HepG2 (cell line): ENCODE measurements around the gene RSAD1. TPM values are rescaled to one million over a fixed set of nuclear protein-coding genes. Genes with fewer than 3 reads are reported as not detected.

Experiments
- ELF4 ChIP-seq: sonication (generic); formaldehyde crosslinking; IDR thresholded peaks from 2 replicates; pipeline ENCODE4 v1.5.0; 2020; ENCODE audit warnings: missing genetic modification reagents, mild to moderate bottlenecking, moderate library complexity, borderline replicate concordance
- HHEX ChIP-seq: IDR thresholded peaks from 2 replicates; pipeline ENCODE4 v1.6.1; 2016; ENCODE audit warnings: control low read depth
- HOXA5 ChIP-seq: sonication (generic); formaldehyde crosslinking; IDR thresholded peaks from 2 replicates; pipeline ENCODE4 v1.4.0; 2020; ENCODE audit warnings: missing genetic modification reagents
- NFIB ChIP-seq: sonication (generic); formaldehyde crosslinking; IDR thresholded peaks from 2 replicates; pipeline ENCODE4 v1.9.0; 2021; ENCODE audit warnings: missing genetic modification reagents, mild to moderate bottlenecking, borderline replicate concordance
- SMAD9 ChIP-seq: sonication (generic); formaldehyde crosslinking; IDR thresholded peaks from 2 replicates; pipeline ENCODE4 v1.5.1; 2020; ENCODE audit warnings: mild to moderate bottlenecking, missing genetic modification reagents
- ZNF335 ChIP-seq: sonication (generic); formaldehyde crosslinking; IDR thresholded peaks from 2 replicates; pipeline ENCODE4 v1.4.0; 2020; ENCODE audit warnings: missing genetic modification reagents
- ZNF550 ChIP-seq: sonication (generic); formaldehyde crosslinking; IDR thresholded peaks from 2 replicates; pipeline ENCODE4 v1.4.0; 2020; ENCODE audit warnings: mild to moderate bottlenecking, missing genetic modification reagents, borderline replicate concordance
- ZNF629 ChIP-seq: sonication (generic); formaldehyde crosslinking; conservative IDR thresholded peaks from 2 replicates; pipeline ENCODE4 v1.5.0; 2020; ENCODE audit warnings: missing genetic modification reagents
- ZSCAN25 ChIP-seq: sonication (generic); formaldehyde crosslinking; IDR thresholded peaks from 2 replicates; pipeline ENCODE4 v1.8.0; 2022; ENCODE audit warnings: mild to moderate bottlenecking, missing genetic modification reagents
- polyA plus RNA-seq, 8 experiments: library from polyadenylated mRNA; depleted of rRNA in 3 of 8; stranded (reverse) in 7 of 8; unstranded in 1 of 8; fragments of >200 nt; fragmentation: Illumina TruSeq in 4 of 8; extraction: Trizol in 4 of 8; gene quantifications; 2 replicates each; pipeline versions ENCODE4 v1.2.1 to v1.2.3, GENCODE V29; 2011 to 2016; ENCODE audit warnings: low read depth in 4 of 8, missing spikeins in 1 of 8, mixed read lengths in 1 of 8; ENCODE audit not compliant: insufficient read depth in 1 of 8
- total RNA-seq, 5 experiments: library from RNA; depleted of rRNA; stranded (reverse); fragments of >200 nt; fragmentation: Illumina TruSeq; extraction: Trizol; gene quantifications; 2 replicates each; pipeline ENCODE4 v1.2.3, GENCODE V29; 2016; ENCODE audit warnings: low read depth in 1 of 5
- TF ChIP-seq, protein P1 (sequence below): sonication (generic); formaldehyde crosslinking; IDR thresholded peaks from 2 replicates; pipeline ENCODE4 v1.8.1; 2023; ENCODE audit warnings: mild to moderate bottlenecking, inconsistent platforms, moderate library complexity, missing genetic modification reagents, borderline replicate concordance
- TF ChIP-seq, protein P2 (sequence below): sonication (generic); formaldehyde crosslinking; IDR thresholded peaks from 2 replicates; pipeline ENCODE4 v1.4.0; 2020; ENCODE audit warnings: mild to moderate bottlenecking, missing genetic modification reagents

The RSAD1 gene
- total and polyA plus RNA-seq, 2 of the 13 experiments (the other 11 are each of a cell fraction or from before 2014, with no cell fraction given): 22.7 to 27.7 TPM

DNA sequence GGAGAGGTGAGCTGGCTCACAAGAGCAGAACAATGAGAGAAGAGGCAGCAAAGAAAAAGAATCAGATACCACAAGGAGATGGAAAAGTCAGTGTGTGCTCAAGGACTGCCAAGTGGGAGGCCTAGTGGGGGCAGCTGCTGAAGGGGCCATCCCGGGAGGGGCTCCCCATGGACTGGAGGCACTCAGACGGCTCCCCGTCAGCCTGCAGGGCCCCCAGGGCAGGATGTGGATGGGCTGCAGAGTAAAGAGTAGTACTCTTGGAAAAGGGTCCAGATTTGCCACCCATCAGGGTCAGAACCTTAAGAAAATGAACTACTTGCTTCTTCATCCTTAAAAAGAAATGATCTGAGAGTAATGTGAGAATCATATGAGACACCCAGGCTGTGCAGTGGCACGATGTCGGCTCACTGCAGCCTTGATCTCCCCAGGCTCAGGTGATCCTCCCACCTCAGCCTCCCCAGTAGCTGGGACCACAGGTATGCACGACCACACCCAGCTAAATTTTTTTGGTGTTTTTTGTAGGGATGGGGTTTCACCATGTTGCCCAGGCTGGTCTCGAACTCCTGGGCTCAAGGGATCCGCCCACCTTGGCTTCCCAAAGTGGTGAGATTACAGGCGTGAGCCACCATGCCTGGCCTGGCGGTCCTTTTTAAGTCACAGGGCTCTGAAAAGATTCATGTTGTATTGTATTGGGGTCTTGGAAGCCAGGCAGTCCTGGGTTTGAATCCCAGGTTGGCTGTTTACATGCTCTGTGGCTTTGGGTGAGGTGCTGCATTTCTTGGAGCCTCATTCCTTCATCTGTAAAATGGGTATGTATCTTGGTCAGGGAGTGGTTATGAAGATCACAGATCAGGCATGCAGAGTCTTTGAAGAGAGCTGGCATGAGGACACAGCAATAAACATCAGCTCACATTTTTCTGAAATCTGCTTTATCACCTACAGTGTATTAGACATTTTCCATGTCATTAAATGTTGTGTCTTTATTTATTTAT lies 37.5 kb upstream of the RSAD1 start (continued):
- TF ChIP-seq ZNF629 (CRISPR knock-in tag) (peak; percentile 94), ZSCAN25 (CRISPR knock-in tag) (no peak), HOXA5 (CRISPR knock-in tag) (no peak), HHEX (CRISPR knock-in tag) (no peak), NFIB (CRISPR knock-in tag) (no peak), ZNF335 (no peak), SMAD9 (CRISPR knock-in tag) (no peak), ZNF550 (CRISPR knock-in tag) (no peak), ELF4 (CRISPR knock-in tag) (no peak)
- TF ChIP-seq, protein P1, sequence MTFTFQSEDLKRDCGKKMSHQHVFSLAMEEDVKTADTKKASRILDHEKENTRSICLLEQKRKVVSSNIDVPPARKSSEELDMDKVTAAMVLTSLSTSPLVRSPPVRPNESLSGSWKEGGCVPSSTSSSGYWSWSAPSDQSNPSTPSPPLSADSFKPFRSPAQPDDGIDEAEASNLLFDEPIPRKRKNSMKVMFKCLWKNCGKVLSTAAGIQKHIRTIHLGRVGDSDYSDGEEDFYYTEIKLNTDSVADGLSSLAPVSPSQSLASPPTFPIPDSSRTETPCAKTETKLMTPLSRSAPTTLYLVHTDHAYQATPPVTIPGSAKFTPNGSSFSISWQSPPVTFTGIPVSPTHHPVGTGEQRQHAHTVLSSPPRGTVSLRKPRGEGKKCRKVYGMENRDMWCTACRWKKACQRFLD (CRISPR knock-in tag): 0 out of 2 replicates have a peak, but pooled peaks have one; percentile 37
- TF ChIP-seq, protein P2, sequence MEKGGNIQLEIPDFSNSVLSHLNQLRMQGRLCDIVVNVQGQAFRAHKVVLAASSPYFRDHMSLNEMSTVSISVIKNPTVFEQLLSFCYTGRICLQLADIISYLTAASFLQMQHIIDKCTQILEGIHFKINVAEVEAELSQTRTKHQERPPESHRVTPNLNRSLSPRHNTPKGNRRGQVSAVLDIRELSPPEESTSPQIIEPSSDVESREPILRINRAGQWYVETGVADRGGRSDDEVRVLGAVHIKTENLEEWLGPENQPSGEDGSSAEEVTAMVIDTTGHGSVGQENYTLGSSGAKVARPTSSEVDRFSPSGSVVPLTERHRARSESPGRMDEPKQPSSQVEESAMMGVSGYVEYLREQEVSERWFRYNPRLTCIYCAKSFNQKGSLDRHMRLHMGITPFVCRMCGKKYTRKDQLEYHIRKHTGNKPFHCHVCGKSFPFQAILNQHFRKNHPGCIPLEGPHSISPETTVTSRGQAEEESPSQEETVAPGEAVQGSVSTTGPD (CRISPR knock-in tag): no peak
